HepG2 (cell line): ENCODE data around the gene ZNF544. TPM values are rescaled to one million over a fixed set of nuclear protein-coding genes. Genes with fewer than 3 reads are reported as not detected.
A peak's percentile ranks its signal among the peaks of the same experiment; 100 is the strongest.

Experiments used
- ASH2L ChIP-seq: fragments of 300-600, 200-600 bp; sonication (generic); IDR thresholded peaks from 2 replicates; pipeline ENCODE4 v1.7.0; 2017; ENCODE audit warnings: low read depth, mild to moderate bottlenecking, moderate library complexity, mixed read lengths, low read length; ENCODE audit not compliant: insufficient read length
- BORCS8-MEF2B ChIP-seq: sonication (generic); formaldehyde crosslinking; IDR thresholded peaks from 2 replicates; pipeline ENCODE4 v1.8.0; 2022; ENCODE audit warnings: mild to moderate bottlenecking, missing genetic modification reagents
- ETV6 ChIP-seq: sonication (generic); formaldehyde crosslinking; conservative IDR thresholded peaks from 2 replicates; pipeline ENCODE4 v1.4.0; 2020; ENCODE audit warnings: missing genetic modification reagents
- HNRNPK ChIP-seq: fragments of 200-400 bp; formaldehyde crosslinking; IDR thresholded peaks from 2 replicates; pipeline ENCODE4 v1.6.1; 2018; ENCODE audit warnings: low read length, low read depth, moderate library complexity, mild to moderate bottlenecking; ENCODE audit not compliant: poor library complexity, severe bottlenecking
- HOXA3 ChIP-seq: sonication (generic); formaldehyde crosslinking; IDR thresholded peaks from 2 replicates; pipeline ENCODE4 v1.5.0; 2020; ENCODE audit warnings: missing genetic modification reagents
- KDM6A ChIP-seq: IDR thresholded peaks from 2 replicates; pipeline ENCODE4 v1.6.1; 2016; ENCODE audit warnings: low read depth
- MED13 ChIP-seq: sonication (generic); formaldehyde crosslinking; IDR thresholded peaks from 2 replicates; pipeline ENCODE4 v1.5.0; 2020; ENCODE audit warnings: missing genetic modification reagents
- MTERF4 ChIP-seq: sonication (generic); formaldehyde crosslinking; IDR thresholded peaks from 2 replicates; pipeline ENCODE4 v1.8.0; 2023; ENCODE audit warnings: mild to moderate bottlenecking, missing genetic modification reagents
- PCBP2 ChIP-seq: fragments of 200-400 bp; formaldehyde crosslinking; optimal IDR thresholded peaks from 2 replicates; pipeline ENCODE3; 2018; ENCODE audit warnings: low read length, low read depth; ENCODE audit not compliant: poor library complexity, severe bottlenecking
- POLR2A ChIP-seq, 2 experiments: IDR thresholded peaks; 2 replicates each; pipeline ENCODE4 v1.6.1; 2011; ENCODE audit warnings: low read depth in 2 of 2, low read length in 2 of 2, mild to moderate bottlenecking in 1 of 2, moderate library complexity in 1 of 2; ENCODE audit not compliant: insufficient read depth in 1 of 2
- SIN3A ChIP-seq: IDR thresholded peaks from 2 replicates; pipeline ENCODE4 v1.6.1; 2011; ENCODE audit warnings: low read depth, mild to moderate bottlenecking, control low read depth, low read length, borderline replicate concordance
- SRY ChIP-seq: sonication (generic); formaldehyde crosslinking; IDR thresholded peaks from 2 replicates; pipeline ENCODE4 v1.8.0; 2022; ENCODE audit warnings: mild to moderate bottlenecking, missing genetic modification reagents
- YEATS2 ChIP-seq: sonication (generic); formaldehyde crosslinking; IDR thresholded peaks from 2 replicates; pipeline ENCODE4 v1.4.0; 2020; ENCODE audit warnings: missing genetic modification reagents, borderline replicate concordance
- ZFY ChIP-seq: sonication (generic); formaldehyde crosslinking; IDR thresholded peaks from 2 replicates; pipeline ENCODE4 v1.4.0; 2020; ENCODE audit warnings: missing genetic modification reagents
- ZNF749 ChIP-seq: sonication (generic); formaldehyde crosslinking; IDR thresholded peaks from 2 replicates; pipeline ENCODE4 v1.8.0; 2022; ENCODE audit warnings: mild to moderate bottlenecking, missing genetic modification reagents, moderate library complexity, borderline replicate concordance
- ZNF768 ChIP-seq: sonication (generic); formaldehyde crosslinking; IDR thresholded peaks from 2 replicates; pipeline ENCODE4 v1.4.0; 2020; ENCODE audit warnings: missing genetic modification reagents
- ZNF792 ChIP-seq: IDR thresholded peaks from 2 replicates; pipeline ENCODE4 v1.6.1; 2016
- polyA plus RNA-seq, 8 experiments: library from polyadenylated mRNA; depleted of rRNA in 3 of 8; stranded (reverse) in 7 of 8; unstranded in 1 of 8; fragments of >200 nt; fragmentation: Illumina TruSeq in 4 of 8; extraction: Trizol in 4 of 8; gene quantifications; 2 replicates each; pipeline versions ENCODE4 v1.2.1 to v1.2.3, GENCODE V29; 2011 to 2016; ENCODE audit warnings: low read depth in 4 of 8, missing spikeins in 1 of 8, mixed read lengths in 1 of 8; ENCODE audit not compliant: insufficient read depth in 1 of 8
- total RNA-seq, 5 experiments: library from RNA; depleted of rRNA; stranded (reverse); fragments of >200 nt; fragmentation: Illumina TruSeq; extraction: Trizol; gene quantifications; 2 replicates each; pipeline ENCODE4 v1.2.3, GENCODE V29; 2016; ENCODE audit warnings: low read depth in 1 of 5
- TF ChIP-seq, protein P1 (sequence below): sonication (generic); formaldehyde crosslinking; IDR thresholded peaks from 2 replicates; pipeline ENCODE4 v1.5.0; 2020; ENCODE audit warnings: mild to moderate bottlenecking, missing genetic modification reagents
- TF ChIP-seq, protein P2 (sequence below): IDR thresholded peaks from 2 replicates; pipeline ENCODE4 v1.6.1; 2016; ENCODE audit warnings: mild to moderate bottlenecking
- TF ChIP-seq, protein P3 (sequence below): sonication (generic); formaldehyde crosslinking; IDR thresholded peaks from 2 replicates; pipeline ENCODE4 v1.4.0; 2020; ENCODE audit warnings: mild to moderate bottlenecking, missing genetic modification reagents, borderline replicate concordance
- TF ChIP-seq, protein P4 (sequence below): sonication (generic); formaldehyde crosslinking; IDR thresholded peaks from 2 replicates; pipeline ENCODE4 v1.5.1; 2020; ENCODE audit warnings: missing genetic modification reagents, mild to moderate bottlenecking, borderline replicate concordance

The ZNF544 gene
- total and polyA plus RNA-seq, 2 of the 13 experiments (the other 11 are each of a cell fraction or from before 2014, with no cell fraction given): 13.1 to 17.0 TPM

DNA sequence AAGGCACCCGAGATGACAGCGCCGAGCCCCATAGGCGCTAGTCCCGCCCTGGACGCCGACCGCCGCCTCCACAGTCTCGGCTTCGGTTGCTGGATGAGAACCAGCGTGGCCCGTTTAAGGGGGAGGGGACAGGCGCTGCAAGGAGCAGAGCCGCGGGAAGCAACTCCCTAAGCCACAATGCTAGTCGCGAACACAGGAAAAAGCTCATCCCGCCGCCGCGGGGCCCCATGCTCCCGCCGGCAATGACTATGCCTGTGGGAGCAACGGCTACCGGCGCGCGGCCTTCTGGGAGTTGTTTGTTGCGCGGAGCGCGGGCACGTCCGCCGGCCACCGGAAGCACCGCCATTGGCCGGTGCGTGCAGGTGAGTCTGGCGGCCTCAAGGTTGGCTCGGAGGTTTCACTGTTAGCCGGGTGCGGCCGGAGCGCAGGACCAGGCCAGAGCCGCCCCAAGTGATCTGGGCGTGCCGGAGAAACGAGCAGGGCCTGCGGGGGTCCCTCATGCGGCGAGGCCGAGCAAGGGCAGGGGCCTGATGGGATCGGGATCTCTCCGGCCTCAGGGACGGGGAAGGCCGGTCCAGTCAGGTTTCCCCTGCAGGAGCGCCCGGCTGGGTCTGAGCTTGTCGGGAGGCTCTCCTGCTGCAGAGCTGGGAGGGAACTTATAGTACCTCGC, at the start of gene ZNF544 (continued):
- TF ChIP-seq ZNF749 (CRISPR knock-in tag): 0 out of 2 replicates have a peak, but pooled peaks have one; percentile 35
- TF ChIP-seq ASH2L: peak; percentile 21
- TF ChIP-seq, protein P1, sequence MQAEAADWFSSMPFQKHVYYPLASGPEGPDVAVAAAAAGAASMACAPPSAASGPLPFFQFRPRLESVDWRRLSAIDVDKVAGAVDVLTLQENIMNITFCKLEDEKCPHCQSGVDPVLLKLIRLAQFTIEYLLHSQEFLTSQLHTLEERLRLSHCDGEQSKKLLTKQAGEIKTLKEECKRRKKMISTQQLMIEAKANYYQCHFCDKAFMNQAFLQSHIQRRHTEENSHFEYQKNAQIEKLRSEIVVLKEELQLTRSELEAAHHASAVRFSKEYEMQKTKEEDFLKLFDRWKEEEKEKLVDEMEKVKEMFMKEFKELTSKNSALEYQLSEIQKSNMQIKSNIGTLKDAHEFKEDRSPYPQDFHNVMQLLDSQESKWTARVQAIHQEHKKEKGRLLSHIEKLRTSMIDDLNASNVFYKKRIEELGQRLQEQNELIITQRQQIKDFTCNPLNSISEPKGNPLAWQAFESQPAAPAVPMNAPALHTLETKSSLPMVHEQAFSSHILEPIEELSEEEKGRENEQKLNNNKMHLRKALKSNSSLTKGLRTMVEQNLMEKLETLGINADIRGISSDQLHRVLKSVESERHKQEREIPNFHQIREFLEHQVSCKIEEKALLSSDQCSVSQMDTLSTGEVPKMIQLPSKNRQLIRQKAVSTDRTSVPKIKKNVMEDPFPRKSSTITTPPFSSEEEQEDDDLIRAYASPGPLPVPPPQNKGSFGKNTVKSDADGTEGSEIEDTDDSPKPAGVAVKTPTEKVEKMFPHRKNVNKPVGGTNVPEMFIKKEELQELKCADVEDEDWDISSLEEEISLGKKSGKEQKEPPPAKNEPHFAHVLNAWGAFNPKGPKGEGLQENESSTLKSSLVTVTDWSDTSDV (CRISPR knock-in tag): peak; percentile 58; the same call in 1 of the 2 replicates
- 0 out of 2 replicates have a peak, but pooled peaks have one; percentile 20 for TF ChIP-seq ETV6 (CRISPR knock-in tag)
- TF ChIP-seq, protein P2, sequence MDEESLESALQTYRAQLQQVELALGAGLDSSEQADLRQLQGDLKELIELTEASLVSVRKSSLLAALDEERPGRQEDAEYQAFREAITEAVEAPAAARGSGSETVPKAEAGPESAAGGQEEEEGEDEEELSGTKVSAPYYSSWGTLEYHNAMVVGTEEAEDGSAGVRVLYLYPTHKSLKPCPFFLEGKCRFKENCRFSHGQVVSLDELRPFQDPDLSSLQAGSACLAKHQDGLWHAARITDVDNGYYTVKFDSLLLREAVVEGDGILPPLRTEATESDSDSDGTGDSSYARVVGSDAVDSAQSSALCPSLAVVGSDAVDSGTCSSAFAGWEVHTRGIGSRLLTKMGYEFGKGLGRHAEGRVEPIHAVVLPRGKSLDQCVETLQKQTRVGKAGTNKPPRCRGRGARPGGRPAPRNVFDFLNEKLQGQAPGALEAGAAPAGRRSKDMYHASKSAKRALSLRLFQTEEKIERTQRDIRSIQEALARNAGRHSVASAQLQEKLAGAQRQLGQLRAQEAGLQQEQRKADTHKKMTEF (CRISPR knock-in tag): peak; percentile 49; the same call in 1 of the 2 replicates
- TF ChIP-seq ZNF768 (CRISPR knock-in tag): peak; percentile 30; the same call in 1 of the 2 replicates
- TF ChIP-seq BORCS8-MEF2B (CRISPR knock-in tag): peak; percentile 33; the same call in 1 of the 2 replicates
- peak; percentile 89 for TF ChIP-seq HOXA3 (CRISPR knock-in tag)
- no peak for TF ChIP-seq SIN3A
- no peak for TF ChIP-seq MTERF4
- 0 out of 2 replicates have a peak, but pooled peaks have one; percentile 45 for TF ChIP-seq ZNF792
- TF ChIP-seq PCBP2: no peak
- TF ChIP-seq HNRNPK: no peak
- TF ChIP-seq MED13: 0 out of 2 replicates have a peak, but pooled peaks have one; percentile 17
- TF ChIP-seq, protein P3, sequence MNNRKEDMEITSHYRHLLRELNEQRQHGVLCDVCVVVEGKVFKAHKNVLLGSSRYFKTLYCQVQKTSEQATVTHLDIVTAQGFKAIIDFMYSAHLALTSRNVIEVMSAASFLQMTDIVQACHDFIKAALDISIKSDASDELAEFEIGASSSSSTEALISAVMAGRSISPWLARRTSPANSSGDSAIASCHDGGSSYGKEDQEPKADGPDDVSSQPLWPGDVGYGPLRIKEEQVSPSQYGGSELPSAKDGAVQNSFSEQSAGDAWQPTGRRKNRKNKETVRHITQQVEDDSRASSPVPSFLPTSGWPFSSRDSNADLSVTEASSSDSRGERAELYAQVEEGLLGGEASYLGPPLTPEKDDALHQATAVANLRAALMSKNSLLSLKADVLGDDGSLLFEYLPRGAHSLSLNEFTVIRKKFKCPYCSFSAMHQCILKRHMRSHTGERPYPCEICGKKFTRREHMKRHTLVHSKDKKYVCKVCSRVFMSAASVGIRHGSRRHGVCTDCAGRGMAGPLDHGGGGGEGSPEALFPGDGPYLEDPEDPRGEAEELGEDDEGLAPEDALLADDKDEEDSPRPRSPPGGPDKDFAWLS (CRISPR knock-in tag): no peak
- peak; percentile 76; the same call in 1 of the 2 replicates for TF ChIP-seq YEATS2 (CRISPR knock-in tag)
- TF ChIP-seq KDM6A (CRISPR knock-in tag): no peak
- TF ChIP-seq, protein P4, sequence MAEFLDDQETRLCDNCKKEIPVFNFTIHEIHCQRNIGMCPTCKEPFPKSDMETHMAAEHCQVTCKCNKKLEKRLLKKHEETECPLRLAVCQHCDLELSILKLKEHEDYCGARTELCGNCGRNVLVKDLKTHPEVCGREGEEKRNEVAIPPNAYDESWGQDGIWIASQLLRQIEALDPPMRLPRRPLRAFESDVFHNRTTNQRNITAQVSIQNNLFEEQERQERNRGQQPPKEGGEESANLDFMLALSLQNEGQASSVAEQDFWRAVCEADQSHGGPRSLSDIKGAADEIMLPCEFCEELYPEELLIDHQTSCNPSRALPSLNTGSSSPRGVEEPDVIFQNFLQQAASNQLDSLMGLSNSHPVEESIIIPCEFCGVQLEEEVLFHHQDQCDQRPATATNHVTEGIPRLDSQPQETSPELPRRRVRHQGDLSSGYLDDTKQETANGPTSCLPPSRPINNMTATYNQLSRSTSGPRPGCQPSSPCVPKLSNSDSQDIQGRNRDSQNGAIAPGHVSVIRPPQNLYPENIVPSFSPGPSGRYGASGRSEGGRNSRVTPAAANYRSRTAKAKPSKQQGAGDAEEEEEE (CRISPR knock-in tag): no peak
- TF ChIP-seq SRY (CRISPR knock-in tag): peak; percentile 66; the same call in 1 of the 2 replicates
- peak; percentile 63 to 82; a peak in 3 of 4 replicates for TF ChIP-seq POLR2A (IDR thresholded peaks at IDR 0.05; ENCODE audit: insufficient read depth in 1 of 2, low read depth in 2 of 2, low read length in 2 of 2)
- peak; percentile 87 for TF ChIP-seq ZFY
